ENCODE results near the gene KLHL5.

GRCh38 chr4:39062770-39063097 is 702 bp downstream of the KLHL5 start:
- TF ChIP-seq CTCF (conservative IDR thresholded peaks at IDR 0.05; ENCODE audit: low read depth, low read length) (no peak), USF2 (IDR thresholded peaks at IDR 0.05; ENCODE audit: low read depth, low read length) (no peak), POLR2A (IDR thresholded peaks at IDR 0.05; ENCODE audit: low read depth, low read length) (no peak)

Data from IMR-90 (cell line).